ENCODE data around the gene ZCCHC8.

GRCh38 chr12:122458105-122459035 is 42.4 kb downstream of the ZCCHC8 start:
- TF ChIP-seq POLR2AphosphoS5 (IDR thresholded peaks at IDR 0.05) (no peak), CTCF (IDR thresholded peaks at IDR 0.05; ENCODE audit: poor library complexity, severe bottlenecking) (no peak)
- TF ChIP-seq, protein P1, sequence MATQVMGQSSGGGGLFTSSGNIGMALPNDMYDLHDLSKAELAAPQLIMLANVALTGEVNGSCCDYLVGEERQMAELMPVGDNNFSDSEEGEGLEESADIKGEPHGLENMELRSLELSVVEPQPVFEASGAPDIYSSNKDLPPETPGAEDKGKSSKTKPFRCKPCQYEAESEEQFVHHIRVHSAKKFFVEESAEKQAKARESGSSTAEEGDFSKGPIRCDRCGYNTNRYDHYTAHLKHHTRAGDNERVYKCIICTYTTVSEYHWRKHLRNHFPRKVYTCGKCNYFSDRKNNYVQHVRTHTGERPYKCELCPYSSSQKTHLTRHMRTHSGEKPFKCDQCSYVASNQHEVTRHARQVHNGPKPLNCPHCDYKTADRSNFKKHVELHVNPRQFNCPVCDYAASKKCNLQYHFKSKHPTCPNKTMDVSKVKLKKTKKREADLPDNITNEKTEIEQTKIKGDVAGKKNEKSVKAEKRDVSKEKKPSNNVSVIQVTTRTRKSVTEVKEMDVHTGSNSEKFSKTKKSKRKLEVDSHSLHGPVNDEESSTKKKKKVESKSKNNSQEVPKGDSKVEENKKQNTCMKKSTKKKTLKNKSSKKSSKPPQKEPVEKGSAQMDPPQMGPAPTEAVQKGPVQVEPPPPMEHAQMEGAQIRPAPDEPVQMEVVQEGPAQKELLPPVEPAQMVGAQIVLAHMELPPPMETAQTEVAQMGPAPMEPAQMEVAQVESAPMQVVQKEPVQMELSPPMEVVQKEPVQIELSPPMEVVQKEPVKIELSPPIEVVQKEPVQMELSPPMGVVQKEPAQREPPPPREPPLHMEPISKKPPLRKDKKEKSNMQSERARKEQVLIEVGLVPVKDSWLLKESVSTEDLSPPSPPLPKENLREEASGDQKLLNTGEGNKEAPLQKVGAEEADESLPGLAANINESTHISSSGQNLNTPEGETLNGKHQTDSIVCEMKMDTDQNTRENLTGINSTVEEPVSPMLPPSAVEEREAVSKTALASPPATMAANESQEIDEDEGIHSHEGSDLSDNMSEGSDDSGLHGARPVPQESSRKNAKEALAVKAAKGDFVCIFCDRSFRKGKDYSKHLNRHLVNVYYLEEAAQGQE (IDR thresholded peaks at IDR 0.05; ENCODE audit: borderline replicate concordance): no peak
